IMR-90 (cell line): ENCODE measurements around the gene NRCAM. TPM values are rescaled to one million over a fixed set of nuclear protein-coding genes. Genes with fewer than 3 reads are reported as not detected.

Experiments used
- ATAC-seq: fragments of 200-7000 bp; cut with Tn5 transposase; 2 replicates; pipeline ENCODE4 v1.9.1; 2020; ENCODE audit warnings: low read depth, mild to moderate bottlenecking, moderate library complexity
- BruUV-seq: library from RNA; stranded (reverse); fragments of 400-500 nt; replicated peaks from 2 replicates; lab custom pipeline; 2021; lab: Mats Ljungman, UMichigan
- CTCF ChIA-PET: fragments of 300-600 bp; formaldehyde crosslinking; extraction: SDS; loops from one replicate; lab custom pipeline; 2021; ENCODE audit warnings: antibody characterized with exemption; lab: Yijun Ruan, JAX
- POLR2A ChIA-PET: fragments of 300-600 bp; sonication (Branson Sonifier 250); formaldehyde crosslinking; loops from one replicate; lab custom pipeline; 2022; ENCODE audit warnings: antibody characterized with exemption; ENCODE audit not compliant: unreplicated experiment; lab: Charles Lee
- DNase-seq: peaks from one replicate; pipeline ENCODE4 v3.0.0; 2013
- H2AFZ ChIP-seq: replicated peaks from 2 replicates; pipeline ENCODE3; 2013; ENCODE audit warnings: low read length, mild to moderate bottlenecking; ENCODE audit not compliant: poor library complexity
- H2AK5ac ChIP-seq: 2 replicates; pipeline ENCODE4 v1.6.1; 2013; ENCODE audit warnings: low read depth, low read length, inconsistent platforms
- H2AK9ac ChIP-seq: replicated peaks from 2 replicates; pipeline ENCODE3; 2013; ENCODE audit warnings: mild to moderate bottlenecking, low read depth, low read length, moderate library complexity; ENCODE audit not compliant: poor library complexity
- H2BK120ac ChIP-seq: 2 replicates; pipeline ENCODE4 v1.6.1; 2013; ENCODE audit warnings: low read depth, low read length, inconsistent platforms
- H2BK15ac ChIP-seq: 3 replicates; pipeline ENCODE4 v1.6.1; 2013; ENCODE audit warnings: low read depth, low read length, inconsistent platforms
- H2BK20ac ChIP-seq: 2 replicates; pipeline ENCODE4 v1.6.1; 2013; ENCODE audit warnings: low read depth, mild to moderate bottlenecking, inconsistent platforms, low read length, moderate library complexity
- H2BK5ac ChIP-seq: 2 replicates; pipeline ENCODE4 v1.6.1; 2013; ENCODE audit warnings: mild to moderate bottlenecking, low read depth, low read length, inconsistent platforms; ENCODE audit not compliant: poor library complexity, severe bottlenecking
- H3K14ac ChIP-seq: replicated peaks from 2 replicates; pipeline ENCODE4 v1.6.1; 2013; ENCODE audit warnings: low read depth, low read length, inconsistent platforms
- H3K18ac ChIP-seq: 2 replicates; pipeline ENCODE4 v1.6.1; 2013; ENCODE audit warnings: low read depth, low read length, control low read depth
- H3K23ac ChIP-seq: 2 replicates; pipeline ENCODE4 v1.6.1; 2013; ENCODE audit warnings: low read depth, low read length, inconsistent platforms
- H3K27ac ChIP-seq: 2 replicates; pipeline ENCODE4 v1.5.1; 2013; ENCODE audit warnings: mild to moderate bottlenecking, control low read depth, low read length; ENCODE audit not compliant: insufficient read depth
- H3K27me3 ChIP-seq: 2 replicates; pipeline ENCODE4 v1.6.1; 2013; ENCODE audit warnings: low read length; ENCODE audit not compliant: control insufficient read depth, insufficient read depth
- H3K36me3 ChIP-seq: 2 replicates; pipeline ENCODE4 v1.6.1; 2013; ENCODE audit warnings: low read length, mixed read lengths; ENCODE audit not compliant: control insufficient read depth, insufficient read depth
- H3K4ac ChIP-seq: 2 replicates; pipeline ENCODE4 v1.6.1; 2013; ENCODE audit warnings: low read depth, low read length, inconsistent platforms
- H3K4me1 ChIP-seq: 2 replicates; pipeline ENCODE4 v1.6.1; 2013; ENCODE audit warnings: low read length, mixed read lengths; ENCODE audit not compliant: control insufficient read depth, insufficient read depth
- H3K4me2 ChIP-seq: 2 replicates; pipeline ENCODE4 v1.6.1; 2013; ENCODE audit warnings: low read depth, mild to moderate bottlenecking, control low read depth, low read length, moderate library complexity
- H3K4me3 ChIP-seq: 2 replicates; pipeline ENCODE4 v1.5.1; 2013; ENCODE audit warnings: low read depth, mild to moderate bottlenecking, control low read depth, low read length, moderate library complexity; ENCODE audit not compliant: insufficient read depth
- H3K56ac ChIP-seq: 2 replicates; pipeline ENCODE4 v1.6.1; 2013; ENCODE audit warnings: low read length, inconsistent platforms; ENCODE audit not compliant: insufficient read depth; ENCODE audit errors: extremely low read depth
- H3K79me1 ChIP-seq, 2 experiments: 2 replicates each; pipeline ENCODE4 v1.6.1; 2013; ENCODE audit warnings: low read length in 2 of 2, inconsistent platforms in 1 of 2, low read depth in 1 of 2
- H3K9ac ChIP-seq: 2 replicates; pipeline ENCODE4 v1.6.1; 2013; ENCODE audit warnings: low read depth, low read length, control low read depth
- H3K9me1 ChIP-seq: 2 replicates; pipeline ENCODE4 v1.6.1; 2013; ENCODE audit warnings: low read length, inconsistent platforms; ENCODE audit not compliant: insufficient read depth
- H3K9me3 ChIP-seq: 2 replicates; pipeline ENCODE4 v1.6.1; 2013; ENCODE audit warnings: low read length; ENCODE audit not compliant: control insufficient read depth, insufficient read depth
- H4K20me1 ChIP-seq: 2 replicates; pipeline ENCODE4 v1.6.1; 2013; ENCODE audit warnings: low read length, inconsistent platforms; ENCODE audit not compliant: insufficient read depth
- H4K5ac ChIP-seq: 2 replicates; pipeline ENCODE4 v1.6.1; 2013; ENCODE audit warnings: mild to moderate bottlenecking, low read depth, low read length, control low read depth
- H4K8ac ChIP-seq, 2 experiments: 2 replicates each; pipeline ENCODE4 v1.6.1; 2013; ENCODE audit warnings: low read depth in 2 of 2, low read length in 2 of 2, control low read depth in 1 of 2, inconsistent platforms in 1 of 2
- H4K91ac ChIP-seq: 2 replicates; pipeline ENCODE4 v1.6.1; 2013; ENCODE audit warnings: low read depth, low read length, inconsistent platforms; ENCODE audit not compliant: insufficient read depth
- BHLHE40 ChIP-seq: fragments of 150-350 bp; IDR thresholded peaks from 2 replicates; pipeline ENCODE4 v1.6.1; 2016; ENCODE audit warnings: mild to moderate bottlenecking, low read depth, low read length
- CEBPB ChIP-seq: IDR thresholded peaks from 2 replicates; pipeline ENCODE4 v1.6.1; 2012; ENCODE audit warnings: low read depth, low read length, improper control_type of control experiment
- CHD1 ChIP-seq: IDR thresholded peaks from 2 replicates; pipeline ENCODE4 v1.6.1; 2012; ENCODE audit warnings: low read depth, low read length, improper control_type of control experiment
- ELK1 ChIP-seq: fragments of 150-350 bp; IDR thresholded peaks from 2 replicates; pipeline ENCODE4 v1.6.1; 2016; ENCODE audit warnings: low read depth, mild to moderate bottlenecking, low read length, moderate library complexity, borderline replicate concordance
- MAFK ChIP-seq: IDR thresholded peaks from 2 replicates; pipeline ENCODE4 v1.6.1; 2012; ENCODE audit warnings: low read depth, low read length, improper control_type of control experiment
- MAZ ChIP-seq: IDR thresholded peaks from 2 replicates; pipeline ENCODE4 v1.6.1; 2012; ENCODE audit warnings: low read depth, mild to moderate bottlenecking, low read length, improper control_type of control experiment, moderate library complexity, borderline replicate concordance
- MXI1 ChIP-seq: IDR thresholded peaks from 2 replicates; pipeline ENCODE4 v1.6.1; 2012; ENCODE audit warnings: low read depth, mild to moderate bottlenecking, low read length, moderate library complexity, borderline replicate concordance
- NFE2L2 ChIP-seq: fragments of 150-350 bp; IDR thresholded peaks from 2 replicates; pipeline ENCODE4 v1.6.1; 2016; ENCODE audit warnings: low read depth, mild to moderate bottlenecking, low read length
- POLR2A ChIP-seq: IDR thresholded peaks from 2 replicates; pipeline ENCODE4 v1.6.1; 2012; ENCODE audit warnings: mild to moderate bottlenecking, low read depth, low read length
- RCOR1 ChIP-seq: IDR thresholded peaks from 2 replicates; pipeline ENCODE4 v1.6.1; 2012; ENCODE audit warnings: mild to moderate bottlenecking, low read length, improper control_type of control experiment; ENCODE audit not compliant: insufficient replicate concordance
- RFX5 ChIP-seq: IDR thresholded peaks from 2 replicates; pipeline ENCODE4 v1.8.0; 2012; ENCODE audit warnings: low read depth, mild to moderate bottlenecking, low read length, moderate library complexity
- SMC3 ChIP-seq: fragments of 150-350 bp; IDR thresholded peaks from 2 replicates; pipeline ENCODE4 v1.6.1; 2016; ENCODE audit warnings: low read depth, mild to moderate bottlenecking, antibody characterized with exemption, low read length, moderate library complexity
- USF2 ChIP-seq: fragments of 150-350 bp; IDR thresholded peaks from 2 replicates; pipeline ENCODE4 v1.6.1; 2017; ENCODE audit warnings: mild to moderate bottlenecking, antibody characterized with exemption, low read length, low read depth
- WGBS, 2 experiments: methylation state at CpG; one replicate each; pipeline versions ENCODE4 v1.1.5 to v1.1.7; 2013; ENCODE audit warnings: missing lambda C conversion rate in 2 of 2; ENCODE audit not compliant: insufficient read length in 1 of 2; ENCODE audit errors: extremely low coverage in 2 of 2; 5-methylcytosine and 5-hydroxymethylcytosine counted together
- dilution Hi-C: fragments of 300-500 bp; cut with HindIII; formaldehyde crosslinking; loops from one replicate; pipeline ENCODE4 v1.14.3; 2018; ENCODE audit warnings: low sequenced_read_pairs; ENCODE audit not compliant: unreplicated experiment
- in situ Hi-C: fragments of 300-500 bp; cut with MboI; formaldehyde crosslinking; loops from 3 replicates; pipeline ENCODE4 v1.14.3; 2019; ENCODE audit warnings: low sequenced_read_pairs, inconsistent platforms, mixed read lengths
- intact Hi-C: fragments of 100-400 bp; cut with micrococcal nuclease; formaldehyde crosslinking; loops from 2 replicates; pipeline ENCODE4 v1.10.0; 2022
- polyA plus RNA-seq, 3 experiments: library from polyadenylated mRNA; depleted of rRNA; stranded (reverse); fragments of >200 nt; gene quantifications; 2 replicates each; pipeline ENCODE4 v1.2.3, GENCODE V29; 2012; ENCODE audit warnings: low replicate concordance in 1 of 3
- total RNA-seq: library from RNA; depleted of rRNA; stranded (reverse); fragments of >200 nt; gene quantifications from 2 replicates; pipeline ENCODE4 v1.2.3, GENCODE V29; 2012

Gene NRCAM
- total and polyA plus RNA-seq, 2 of the 4 experiments (the other 2 are of a cell fraction) = 0.46 to 1.1 TPM

GRCh38 chr7:108178398-108178797, 277.8 kb downstream of the NRCAM start (continued):
- no peak for TF ChIP-seq ELK1
- no peak for TF ChIP-seq CEBPB
- no peak for TF ChIP-seq RCOR1
- no peak for TF ChIP-seq CHD1

- H2AK5ac ChIP-seq = no peak overlapping the region
- no peak overlapping the region for H2AFZ ChIP-seq
- dilution Hi-C loops = no loop called here
- H3K79me1 ChIP-seq = no peaks in the 10 kb centered on the region
- H3K4ac ChIP-seq = no peak overlapping the region
- DNase-seq = no peak
- H3K4me2 ChIP-seq = no peak overlapping the region
- H4K8ac ChIP-seq = no peak overlapping the region
- no peaks in the 10 kb centered on the region; the same call in 1 of the 2 replicates for H3K4me1 ChIP-seq
- peaks cover 3% of the 10 kb centered on the region for H3K27me3 ChIP-seq
- no peaks in the 10 kb centered on the region for H3K9me1 ChIP-seq
- no peak overlapping the region for H4K5ac ChIP-seq
- no peak overlapping the region for H3K27ac ChIP-seq
- no TSS peak for BruUV-seq
- no peak overlapping the region for H3K23ac ChIP-seq
- in situ Hi-C loops = loop anchor here (10.0 kb wide), 1 partner anchor 324 kb away; no protein-coding TSS in a partner anchor
- no peak overlapping the region for H3K14ac ChIP-seq
- ChIA-PET POLR2A (no interaction called here), CTCF (no interaction called here)
- no peak overlapping the region for H3K56ac ChIP-seq
- no peak for ATAC-seq
- H3K4me3 ChIP-seq = no peak overlapping the region
- no peak overlapping the region for H2BK120ac ChIP-seq
- intact Hi-C loops = no loop called here
- H2BK5ac ChIP-seq = no peak overlapping the region
- no peak overlapping the region for H4K91ac ChIP-seq
- 88% methylated on average over 8 of the region's 8 CpGs; no CpG with 5 or more reads in 1 of the 2 experiments for WGBS, 2 experiments
- no peak overlapping the region for H3K9ac ChIP-seq
- no peak overlapping the region for H2BK20ac ChIP-seq
- no peaks in the 10 kb centered on the region for H3K36me3 ChIP-seq
- no peaks in the 10 kb centered on the region for H3K9me3 ChIP-seq
- no peak overlapping the region for H2BK15ac ChIP-seq
- H4K20me1 ChIP-seq = no peaks in the 10 kb centered on the region
- H2AK9ac ChIP-seq = no peak overlapping the region
- no peak overlapping the region for H3K18ac ChIP-seq
- no peak for TF ChIP-seq RCOR1
- no peak for TF ChIP-seq MAZ
- no peak for TF ChIP-seq NFE2L2
- no peak for TF ChIP-seq RFX5
- no peak for TF ChIP-seq CEBPB
- TF ChIP-seq ELK1 = no peak
- TF ChIP-seq MAFK = no peak
- no peak for TF ChIP-seq USF2
- no peak for TF ChIP-seq SMC3
- TF ChIP-seq MXI1 = no peak
- no peak for TF ChIP-seq POLR2A
- no peak for TF ChIP-seq BHLHE40
These were observed 285.1 kb downstream of the NRCAM start for GRCh38 chr7:108171164-108171563.
